Astrocyte (in vitro differentiated cells and primary cell): Measurements from ENCODE around the gene GALNT2. TPM values are rescaled to one million over a fixed set of nuclear protein-coding genes. Genes with fewer than 3 reads are reported as not detected.

Source experiments
- DNase-seq: peaks from one replicate; pipeline ENCODE4 v3.0.0-alpha.2; 2010; ENCODE audit warnings: low read depth
- FAIRE-seq: peaks from 2 replicates; lab custom pipeline; 2011; peaks lifted over from hg19 to GRCh38; lab: Jason Lieb, UNC
- H2AFZ ChIP-seq: 2 replicates; pipeline ENCODE4 v1.6.0; 2012; ENCODE audit warnings: low read depth, low read length, inconsistent platforms
- H3K27ac ChIP-seq: 2 replicates; pipeline ENCODE4 v1.5.1; 2011; ENCODE audit warnings: low read depth, low read length, inconsistent platforms
- H3K27me3 ChIP-seq: 2 replicates; pipeline ENCODE4 v1.6.0; 2011; ENCODE audit warnings: low read length, inconsistent platforms; ENCODE audit not compliant: insufficient read depth
- H3K36me3 ChIP-seq: 2 replicates; pipeline ENCODE4 v1.5.1; 2011; ENCODE audit warnings: low read length, inconsistent platforms; ENCODE audit not compliant: insufficient read depth
- H3K4me1 ChIP-seq: 2 replicates; pipeline ENCODE4 v1.5.1; 2011; ENCODE audit warnings: low read length, inconsistent platforms; ENCODE audit not compliant: insufficient read depth
- H3K4me2 ChIP-seq: 2 replicates; pipeline ENCODE4 v1.6.0; 2012; ENCODE audit warnings: low read length, inconsistent platforms
- H3K4me3 ChIP-seq: 2 replicates; pipeline ENCODE4 v1.5.1; 2011; ENCODE audit warnings: low read depth, mild to moderate bottlenecking, low read length, inconsistent platforms; ENCODE audit not compliant: insufficient read depth
- H3K79me2 ChIP-seq: 2 replicates; pipeline ENCODE4 v1.6.0; 2012; ENCODE audit warnings: mild to moderate bottlenecking, low read length, inconsistent platforms; ENCODE audit not compliant: insufficient read depth
- H3K9ac ChIP-seq: 2 replicates; pipeline ENCODE4 v1.6.0; 2012; ENCODE audit warnings: mild to moderate bottlenecking, low read length, inconsistent platforms
- H3K9me3 ChIP-seq: 2 replicates; pipeline ENCODE4 v1.5.1; 2012; ENCODE audit warnings: low read depth, mild to moderate bottlenecking, low read length, inconsistent platforms; ENCODE audit not compliant: insufficient read depth
- H4K20me1 ChIP-seq: 2 replicates; pipeline ENCODE4 v1.6.0; 2012; ENCODE audit warnings: low read length, inconsistent platforms; ENCODE audit not compliant: insufficient read depth
- H3K27ac Mint-ChIP-seq: one replicate; pipeline ENCODE4 v1.8.0; 2021; ENCODE audit warnings: mild to moderate bottlenecking, mixed read lengths; ENCODE audit not compliant: unreplicated experiment
- H3K27me3 Mint-ChIP-seq: one replicate; pipeline ENCODE4 v1.8.0; 2021; ENCODE audit warnings: low read depth, mixed read lengths; ENCODE audit not compliant: unreplicated experiment
- H3K36me3 Mint-ChIP-seq: one replicate; pipeline ENCODE4 v1.8.0; 2021; ENCODE audit warnings: low read depth, mixed read lengths; ENCODE audit not compliant: unreplicated experiment
- H3K4me1 Mint-ChIP-seq: one replicate; pipeline ENCODE4 v1.8.0; 2021; ENCODE audit warnings: low read depth, mixed read lengths; ENCODE audit not compliant: unreplicated experiment
- H3K4me3 Mint-ChIP-seq: one replicate; pipeline ENCODE4 v1.8.0; 2021; ENCODE audit warnings: mild to moderate bottlenecking, moderate library complexity, mixed read lengths; ENCODE audit not compliant: unreplicated experiment
- H3K9me3 Mint-ChIP-seq: one replicate; pipeline ENCODE4 v1.8.0; 2021; ENCODE audit warnings: mild to moderate bottlenecking, mixed read lengths; ENCODE audit not compliant: unreplicated experiment
- CTCF ChIP-seq: IDR thresholded peaks from 2 replicates; pipeline ENCODE4 v1.5.1; 2011; ENCODE audit warnings: low read depth, mild to moderate bottlenecking, inconsistent platforms, low read length, moderate library complexity; ENCODE audit not compliant: insufficient read depth
- EZH2 ChIP-seq: IDR thresholded peaks from 2 replicates; pipeline ENCODE4 v1.6.1; 2012; ENCODE audit warnings: mild to moderate bottlenecking, low read length, inconsistent platforms; ENCODE audit not compliant: insufficient read depth
- total RNA-seq: library from RNA; stranded (reverse); gene quantifications from 2 replicates; pipeline ENCODE4 v1.2.1, GENCODE V29; 2021

Gene GALNT2
- total RNA-seq, 1 donor from 2014 or later = 507 TPM

DNA sequence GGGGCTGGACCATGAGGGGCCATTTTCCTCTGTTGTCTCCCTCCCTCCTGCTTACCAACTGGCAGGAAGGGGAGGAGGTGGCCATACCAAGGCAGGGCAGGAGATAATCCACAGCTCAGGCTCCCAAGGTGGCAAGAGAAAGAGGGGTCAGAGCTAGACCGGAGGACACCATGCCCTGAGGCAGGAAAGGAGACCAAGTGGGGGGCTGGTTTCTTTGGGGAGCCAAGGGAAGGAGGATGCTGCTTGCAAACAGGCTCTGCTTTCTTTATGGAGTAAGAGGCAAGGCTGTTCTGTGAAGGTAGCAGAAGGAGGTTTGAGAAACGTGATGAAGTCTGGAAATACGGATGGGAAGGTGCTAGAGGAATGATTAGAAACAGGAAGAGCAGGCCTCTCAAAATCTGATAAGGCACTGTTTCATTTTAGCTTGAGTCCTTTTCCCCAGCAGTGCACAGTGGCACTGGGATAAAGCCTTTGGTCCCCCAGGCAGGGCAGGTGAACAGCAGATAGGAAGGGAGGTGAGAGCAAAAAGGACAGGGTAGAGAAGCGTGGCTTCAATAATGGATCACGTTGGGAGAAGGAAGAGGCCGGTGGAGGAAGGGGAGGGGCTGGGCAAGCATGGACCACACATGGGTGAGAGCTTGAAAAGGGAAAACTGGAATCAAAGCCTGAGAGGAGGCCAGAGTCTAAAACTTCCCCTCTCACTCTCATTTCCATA, 44.2 kb upstream of the GALNT2 start:
- Histone ChIP-seq H3K4me2 (no peak overlapping the region), H3K79me2 (no peaks in the 10 kb centered on the region), H3K36me3 (no peaks in the 10 kb centered on the region), H3K27me3 (no peaks in the 10 kb centered on the region), H3K9ac (no peak overlapping the region), H3K4me1 (no peaks in the 10 kb centered on the region), H4K20me1 (no peaks in the 10 kb centered on the region), H3K4me3 (no peak overlapping the region), H3K27ac (no peak overlapping the region), H3K9me3 (peaks cover 4% of the 10 kb centered on the region), H2AFZ (no peak overlapping the region)
- H3K4me1 Mint-ChIP-seq = no peaks in the 10 kb centered on the region
- H3K36me3 Mint-ChIP-seq = no peaks in the 10 kb centered on the region
- no peak overlapping the region for H3K4me3 Mint-ChIP-seq
- H3K9me3 Mint-ChIP-seq = peaks cover 18% of the 10 kb centered on the region
- H3K27me3 Mint-ChIP-seq = peaks cover 22% of the 10 kb centered on the region
- DNase-seq (no peak), FAIRE-seq (no peak)
- no peak overlapping the region for H3K27ac Mint-ChIP-seq
- TF ChIP-seq EZH2 = no peak
- TF ChIP-seq CTCF = no peak

DNA sequence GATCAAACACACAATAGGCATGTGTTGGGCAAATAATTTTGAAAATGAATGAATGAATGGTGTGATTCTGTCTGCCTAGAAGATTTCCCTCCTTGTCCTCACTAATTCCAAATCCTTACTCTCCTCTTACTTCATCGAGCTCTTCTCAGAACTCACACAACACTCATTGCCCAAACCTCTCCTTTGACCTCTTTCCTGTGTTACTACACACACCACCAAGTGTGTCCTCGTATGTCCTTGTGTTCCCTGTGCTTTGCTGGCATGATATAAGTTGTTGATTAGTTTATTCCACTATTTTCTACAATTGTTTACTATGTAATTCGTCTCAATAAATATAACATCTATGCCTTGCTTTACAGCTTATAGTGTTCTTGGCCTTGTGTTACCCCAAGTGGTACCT, 41.4 kb upstream of the GALNT2 start:
- TF ChIP-seq CTCF = no peak
- TF ChIP-seq EZH2 = no peak
- H3K36me3 Mint-ChIP-seq = no peaks in the 10 kb centered on the region
- peaks cover 22% of the 10 kb centered on the region for H3K27me3 Mint-ChIP-seq
- H3K4me2 ChIP-seq = no peak overlapping the region
- no peak overlapping the region for H3K4me3 Mint-ChIP-seq
- no peak for DNase-seq
- H3K27ac Mint-ChIP-seq = no peak overlapping the region
- no peak for FAIRE-seq
- H3K4me3 ChIP-seq = no peak overlapping the region
- H3K9me3 ChIP-seq = peaks cover 4% of the 10 kb centered on the region
- H2AFZ ChIP-seq = no peak overlapping the region
- H3K36me3 ChIP-seq = no peaks in the 10 kb centered on the region
- H3K27ac ChIP-seq = no peak overlapping the region
- peaks cover 21% of the 10 kb centered on the region for H3K9me3 Mint-ChIP-seq
- no peaks in the 10 kb centered on the region for H3K79me2 ChIP-seq
- no peaks in the 10 kb centered on the region for H4K20me1 ChIP-seq
- H3K9ac ChIP-seq = no peak overlapping the region
- no peaks in the 10 kb centered on the region for H3K4me1 ChIP-seq
- no peaks in the 10 kb centered on the region for H3K27me3 ChIP-seq
- H3K4me1 Mint-ChIP-seq = no peaks in the 10 kb centered on the region

GRCh38 chr1:230026139-230026538, 40.9 kb upstream of the GALNT2 start:
- no peak overlapping the region for H3K9ac ChIP-seq
- no peaks in the 10 kb centered on the region for H3K27me3 ChIP-seq
- TF ChIP-seq CTCF (no peak), EZH2 (no peak)
- Mint-ChIP-seq H3K27me3 (peaks cover 22% of the 10 kb centered on the region), H3K27ac (no peak overlapping the region), H3K9me3 (peaks cover 21% of the 10 kb centered on the region), H3K4me1 (peaks cover 2% of the 10 kb centered on the region), H3K36me3 (no peaks in the 10 kb centered on the region), H3K4me3 (no peak overlapping the region)
- no peaks in the 10 kb centered on the region for H3K79me2 ChIP-seq
- no peak for DNase-seq
- H3K9me3 ChIP-seq = peaks cover 4% of the 10 kb centered on the region
- no peaks in the 10 kb centered on the region for H4K20me1 ChIP-seq
- no peak overlapping the region for H2AFZ ChIP-seq
- no peak for FAIRE-seq
- H3K36me3 ChIP-seq = no peaks in the 10 kb centered on the region
- no peak overlapping the region for H3K4me2 ChIP-seq
- H3K4me3 ChIP-seq = no peak overlapping the region
- no peak overlapping the region for H3K27ac ChIP-seq
- H3K4me1 ChIP-seq = no peaks in the 10 kb centered on the region
